K562 (cell line): Measurements from ENCODE around the gene ZNF23. TPM values are rescaled to one million over a fixed set of nuclear protein-coding genes. Genes with fewer than 3 reads are reported as not detected.
A peak's percentile ranks its signal among the peaks of the same experiment; 100 is the strongest.

ENCODE experiments used
- AFF1 ChIP-seq, 2 experiments: fragments of 450-650 bp; IDR thresholded peaks; 2 replicates each; pipeline ENCODE4 v1.6.1; 2018; ENCODE audit warnings: mild to moderate bottlenecking in 2 of 2, low read depth in 1 of 2; ENCODE audit not compliant: partially characterized antibody in 2 of 2
- BRD9 ChIP-seq: fragments of 450-650 bp; IDR thresholded peaks from 2 replicates; pipeline ENCODE4 v1.6.1; 2018; ENCODE audit warnings: low read depth; ENCODE audit not compliant: partially characterized antibody
- EZH2 ChIP-seq: IDR thresholded peaks from 2 replicates; pipeline ENCODE4 v1.6.1; 2012; ENCODE audit warnings: low read depth, mild to moderate bottlenecking, inconsistent platforms, low read length, borderline replicate concordance
- FOXJ3 ChIP-seq: sonication (generic); formaldehyde crosslinking; IDR thresholded peaks from 2 replicates; pipeline ENCODE4 v1.4.0; 2020; ENCODE audit warnings: mild to moderate bottlenecking, missing genetic modification reagents
- HES1 ChIP-seq: fragments of 450-650 bp; IDR thresholded peaks from 2 replicates; pipeline ENCODE4 v1.6.1; 2016; ENCODE audit warnings: low read depth, mild to moderate bottlenecking, moderate library complexity
- HLTF ChIP-seq: fragments of 450-650 bp; IDR thresholded peaks from 2 replicates; pipeline ENCODE4 v1.6.1; 2016
- MBD2 ChIP-seq: sonication (generic); IDR thresholded peaks from 2 replicates; pipeline ENCODE4 v1.6.1; 2016; ENCODE audit warnings: low read depth, borderline replicate concordance
- MYC ChIP-seq, 2 experiments: fragments of 250-450 bp in 1 of 2; sonication (Bioruptor Pico) in 1 of 2; IDR thresholded peaks; 2 replicates each; pipeline versions ENCODE4 v1.5.1 to v1.6.1; 2012 to 2021; ENCODE audit warnings: low read depth in 2 of 2, borderline replicate concordance in 1 of 2, improper control_type of control experiment in 1 of 2, low read length in 1 of 2, mild to moderate bottlenecking in 1 of 2, moderate library complexity in 1 of 2
- NELFE ChIP-seq: IDR thresholded peaks from 2 replicates; pipeline ENCODE4 v1.6.1; 2011; ENCODE audit warnings: mild to moderate bottlenecking; ENCODE audit not compliant: insufficient read depth, insufficient read length
- POLR2B ChIP-seq: fragments of 450-650 bp; IDR thresholded peaks from 2 replicates; pipeline ENCODE4 v1.6.1; 2018; ENCODE audit warnings: low read depth; ENCODE audit not compliant: partially characterized antibody
- RB1 ChIP-seq: fragments of 450-650 bp; IDR thresholded peaks from 2 replicates; pipeline ENCODE4 v1.6.1; 2017; ENCODE audit warnings: low read depth, mild to moderate bottlenecking
- RNF2 ChIP-seq: sonication (generic); IDR thresholded peaks from 2 replicates; pipeline ENCODE4 v1.6.1; 2016
- TRIM25 ChIP-seq: fragments of 450-650 bp; IDR thresholded peaks from 2 replicates; pipeline ENCODE4 v1.7.0; 2016; ENCODE audit warnings: borderline replicate concordance
- ZNF324 ChIP-seq: fragments of 250-450 bp; sonication (Bioruptor Pico); IDR thresholded peaks from 2 replicates; pipeline ENCODE4 v1.4.0; 2020; ENCODE audit warnings: mild to moderate bottlenecking
- polyA plus RNA-seq, 8 experiments: library from polyadenylated mRNA; depleted of rRNA in 4 of 8; stranded (reverse) in 5 of 8; unstranded in 3 of 8; fragments of >200 nt; fragmentation: Nextera tagmentation in 2 of 8; fragmentation: Illumina TruSeq in 1 of 8; extraction: Ambion mirVana in 2 of 8; extraction: Trizol in 1 of 8; gene quantifications; 2 replicates each; pipeline versions ENCODE4 v1.2.1 to v1.2.3, GENCODE V29; 2011 to 2014; ENCODE audit warnings: inconsistent platforms in 1 of 8, missing spikeins in 1 of 8
- total RNA-seq, 7 experiments: library from RNA; depleted of rRNA in 6 of 7; stranded (reverse); fragments of >200 nt in 6 of 7; fragmentation: Illumina TruSeq in 2 of 7; extraction: Trizol in 2 of 7; gene quantifications; 2 replicates each; pipeline versions ENCODE4 v1.2.1 to v1.2.3, GENCODE V29; 2011 to 2021; ENCODE audit warnings: low replicate concordance in 1 of 7
- TF ChIP-seq, protein P1 (sequence below): fragments of 250-450 bp; sonication (Bioruptor Pico); IDR thresholded peaks from 2 replicates; pipeline ENCODE4 v1.8.0; 2021; ENCODE audit warnings: borderline replicate concordance, mild to moderate bottlenecking, moderate library complexity; ENCODE audit not compliant: poor library complexity, severe bottlenecking

The ZNF23 gene
- total and polyA plus RNA-seq, 9 of the 15 experiments (the other 6 are each of a cell fraction or from before 2014, with no cell fraction given): 4.7 to 13.4 (median 11.2) TPM

DNA sequence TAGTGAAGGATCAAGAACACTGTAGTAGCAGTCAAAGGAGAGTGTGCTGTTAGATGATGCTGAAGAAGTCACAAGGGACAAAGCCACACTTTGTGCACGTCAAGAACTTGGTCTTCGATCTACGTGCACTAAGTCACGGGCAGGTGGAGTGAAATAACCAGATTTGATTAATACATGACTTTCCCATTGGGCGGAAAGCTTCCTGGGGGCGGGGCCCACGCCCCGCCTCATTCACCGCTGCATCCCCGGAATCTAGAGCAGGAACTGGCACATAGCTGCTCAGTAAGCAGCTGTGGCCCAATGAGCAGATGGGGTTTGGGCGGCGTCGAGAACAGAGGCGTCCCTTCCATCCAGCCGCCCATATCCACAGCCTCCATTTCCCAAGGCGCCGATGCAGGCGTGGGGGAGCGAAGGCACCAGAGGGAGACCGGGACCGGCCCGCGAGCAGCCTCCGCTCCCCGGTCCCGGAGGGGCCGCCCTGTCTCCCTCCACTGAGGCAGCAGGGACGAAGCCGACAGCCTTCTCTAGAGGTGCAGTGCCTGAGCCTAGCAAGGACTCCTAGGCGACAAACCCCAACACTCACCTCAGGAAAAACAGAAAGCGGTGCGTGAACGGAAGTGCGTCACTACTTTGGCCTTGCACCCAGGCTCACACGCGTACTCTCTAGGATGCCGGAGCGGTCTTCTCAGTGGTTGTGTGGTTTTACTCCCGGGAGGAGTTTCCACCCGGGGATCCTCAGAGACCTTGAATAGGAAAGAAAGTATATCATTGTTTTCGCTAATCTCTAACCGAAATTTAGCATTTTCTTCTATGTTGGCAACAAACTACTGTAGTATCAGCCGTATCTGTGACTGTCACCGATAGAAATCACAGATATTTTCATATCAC, 22.2 kb upstream of the ZNF23 start (continued):
- TF ChIP-seq RB1 (0 out of 2 replicates have a peak, but pooled peaks have one; percentile 39), EZH2 (no peak), POLR2B (peak; percentile 81), TRIM25 (no peak), MBD2 (peak; percentile 47; the same call in 1 of the 2 replicates), FOXJ3 (CRISPR knock-in tag) (no peak), HES1 (no peak), RNF2 (no peak), HLTF (no peak), ZNF324 (no peak), NELFE (no peak), BRD9 (no peak), AFF1 (IDR thresholded peaks at IDR 0.05; ENCODE audit: low read depth in 1 of 2, partially characterized antibody in 2 of 2) (no peak), MYC (IDR thresholded peaks at IDR 0.05; ENCODE audit: low read depth, low read length) (peak; percentile 57; the same call in 1 of the 2 replicates), MYC (CRISPR knock-in tag; IDR thresholded peaks at IDR 0.05; ENCODE audit: borderline replicate concordance, low read depth) (0 out of 2 replicates have a peak, but pooled peaks have one; percentile 78)
- TF ChIP-seq, protein P1, sequence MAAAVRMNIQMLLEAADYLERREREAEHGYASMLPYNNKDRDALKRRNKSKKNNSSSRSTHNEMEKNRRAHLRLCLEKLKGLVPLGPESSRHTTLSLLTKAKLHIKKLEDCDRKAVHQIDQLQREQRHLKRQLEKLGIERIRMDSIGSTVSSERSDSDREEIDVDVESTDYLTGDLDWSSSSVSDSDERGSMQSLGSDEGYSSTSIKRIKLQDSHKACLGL (CRISPR knock-in tag): no peak
